ENCODE results near the gene RDH16.
A peak's percentile ranks its signal among the peaks of the same experiment; 100 is the strongest.
"Not testable (repeated sequence)": the region's sequence is repeated elsewhere in the genome, so short reads cannot be mapped to it uniquely, and the experiment has no call there.

RDH16 gene

DNA sequence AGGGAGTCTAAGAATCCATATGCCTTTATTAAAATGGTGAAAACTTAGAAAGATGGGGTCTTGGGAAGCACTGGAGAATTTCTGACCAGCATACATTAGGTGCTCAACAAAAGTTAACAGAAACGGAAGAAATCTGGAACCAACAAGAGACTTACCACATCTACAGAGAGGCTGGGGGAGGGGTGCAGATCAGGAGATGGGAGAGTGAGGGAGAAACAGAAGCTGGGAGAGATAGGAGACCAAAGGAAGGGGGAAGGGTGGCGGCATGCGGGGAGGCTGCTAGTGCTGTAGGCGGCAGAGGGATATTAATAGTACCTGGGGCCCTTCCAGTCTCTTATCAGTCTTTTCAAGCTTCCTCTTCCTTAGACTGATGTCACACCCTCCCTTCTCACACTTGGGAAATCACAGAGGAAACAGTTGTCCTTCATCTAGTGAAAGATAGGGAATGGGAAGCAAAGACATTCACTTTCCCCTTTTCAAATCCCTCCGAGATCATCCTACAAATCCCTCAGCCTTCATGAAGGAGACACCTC, 30.9 kb upstream of the RDH16 start:
- no peak overlapping the region for H3K4me3 ChIP-seq (ENCODE audit: low read length)
- TF ChIP-seq, protein P1, sequence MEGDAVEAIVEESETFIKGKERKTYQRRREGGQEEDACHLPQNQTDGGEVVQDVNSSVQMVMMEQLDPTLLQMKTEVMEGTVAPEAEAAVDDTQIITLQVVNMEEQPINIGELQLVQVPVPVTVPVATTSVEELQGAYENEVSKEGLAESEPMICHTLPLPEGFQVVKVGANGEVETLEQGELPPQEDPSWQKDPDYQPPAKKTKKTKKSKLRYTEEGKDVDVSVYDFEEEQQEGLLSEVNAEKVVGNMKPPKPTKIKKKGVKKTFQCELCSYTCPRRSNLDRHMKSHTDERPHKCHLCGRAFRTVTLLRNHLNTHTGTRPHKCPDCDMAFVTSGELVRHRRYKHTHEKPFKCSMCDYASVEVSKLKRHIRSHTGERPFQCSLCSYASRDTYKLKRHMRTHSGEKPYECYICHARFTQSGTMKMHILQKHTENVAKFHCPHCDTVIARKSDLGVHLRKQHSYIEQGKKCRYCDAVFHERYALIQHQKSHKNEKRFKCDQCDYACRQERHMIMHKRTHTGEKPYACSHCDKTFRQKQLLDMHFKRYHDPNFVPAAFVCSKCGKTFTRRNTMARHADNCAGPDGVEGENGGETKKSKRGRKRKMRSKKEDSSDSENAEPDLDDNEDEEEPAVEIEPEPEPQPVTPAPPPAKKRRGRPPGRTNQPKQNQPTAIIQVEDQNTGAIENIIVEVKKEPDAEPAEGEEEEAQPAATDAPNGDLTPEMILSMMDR (IDR thresholded peaks at IDR 0.05; ENCODE audit: insufficient read depth, low read depth, low read length, missing control alignments) = no peak
- no peak for DNase-seq (ENCODE audit: low read depth)

DNA sequence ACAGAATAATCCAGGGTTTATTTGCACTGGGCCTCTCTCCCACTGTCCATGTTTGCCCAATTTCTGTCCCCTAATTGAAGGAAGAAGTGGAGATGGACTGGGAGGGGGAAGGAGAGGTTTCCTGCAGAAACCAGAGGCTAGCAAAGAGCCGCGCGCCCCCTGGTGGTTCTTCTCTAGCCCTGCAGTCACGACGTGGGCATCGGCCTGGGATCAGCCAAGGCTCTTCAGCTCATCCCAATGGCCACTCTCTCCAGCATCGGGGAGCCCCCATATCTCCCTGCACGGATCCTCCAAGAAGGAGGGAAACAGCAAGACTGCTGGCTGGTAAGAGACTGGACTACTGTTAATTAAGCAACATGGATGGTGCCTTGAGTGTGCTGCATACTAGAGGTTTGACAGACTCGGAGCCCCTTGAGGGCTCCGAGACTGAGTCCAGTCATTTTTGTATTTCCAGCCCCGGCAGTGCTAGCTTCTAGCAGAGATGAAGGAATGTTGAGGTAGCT, 30.2 kb upstream of the RDH16 start:
- TF ChIP-seq, protein P1 (IDR thresholded peaks at IDR 0.05; ENCODE audit: insufficient read depth, low read depth, low read length, missing control alignments) = peak; percentile 94
- DNase-seq (ENCODE audit: low read depth) = peak; percentile 79
- no peak overlapping the region for H3K4me3 ChIP-seq (ENCODE audit: low read length)

DNA sequence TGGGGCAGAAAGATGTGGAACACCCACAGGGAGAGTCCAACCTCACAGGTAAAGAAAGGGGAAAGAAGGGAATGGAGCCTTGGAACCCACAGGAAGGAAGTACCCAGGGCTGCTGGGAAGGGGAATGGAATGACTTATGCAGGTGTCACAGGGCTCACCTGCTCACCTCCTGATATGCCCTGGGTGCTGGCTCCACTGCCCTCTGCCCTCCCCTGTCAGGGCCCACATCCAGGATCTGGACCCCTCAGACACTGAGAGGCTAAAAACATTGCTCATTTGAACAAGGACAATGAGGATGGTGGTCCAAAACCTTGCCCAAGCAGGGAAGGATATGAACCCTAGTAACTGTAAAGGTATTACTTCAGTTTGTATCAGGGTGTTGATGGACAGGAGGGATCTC, 29.6 kb upstream of the RDH16 start:
- DNase-seq (ENCODE audit: low read depth) = no peak
- TF ChIP-seq, protein P1 (IDR thresholded peaks at IDR 0.05; ENCODE audit: insufficient read depth, low read depth, low read length, missing control alignments) = no peak
- H3K4me3 ChIP-seq (ENCODE audit: low read length) = no peak overlapping the region

DNA sequence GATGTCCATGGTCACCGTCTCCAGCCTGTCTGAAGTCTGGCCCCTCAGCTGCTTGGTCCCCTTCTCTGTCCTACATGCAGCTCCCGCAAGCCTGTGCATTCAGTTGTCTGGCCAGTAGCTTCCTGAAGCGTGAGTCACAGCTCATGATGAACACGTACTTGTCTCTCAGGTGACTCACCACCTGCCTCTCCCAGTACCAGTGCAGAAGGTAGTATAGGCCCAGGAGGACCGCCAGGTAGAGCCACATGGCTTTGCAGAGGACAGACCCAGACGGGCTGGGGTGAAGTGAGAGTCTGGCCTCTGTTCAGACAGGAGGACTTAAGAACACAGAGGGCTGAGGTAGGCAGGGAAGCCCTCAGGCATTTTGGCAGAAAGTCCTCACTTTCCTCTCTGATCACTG, 28.3 kb upstream of the RDH16 start:
- peak; percentile 98 for DNase-seq (ENCODE audit: low read depth)
- TF ChIP-seq, protein P1 (IDR thresholded peaks at IDR 0.05; ENCODE audit: insufficient read depth, low read depth, low read length, missing control alignments) = peak; percentile 40
- H3K4me3 ChIP-seq (ENCODE audit: low read length) = not testable (repeated sequence)

DNA sequence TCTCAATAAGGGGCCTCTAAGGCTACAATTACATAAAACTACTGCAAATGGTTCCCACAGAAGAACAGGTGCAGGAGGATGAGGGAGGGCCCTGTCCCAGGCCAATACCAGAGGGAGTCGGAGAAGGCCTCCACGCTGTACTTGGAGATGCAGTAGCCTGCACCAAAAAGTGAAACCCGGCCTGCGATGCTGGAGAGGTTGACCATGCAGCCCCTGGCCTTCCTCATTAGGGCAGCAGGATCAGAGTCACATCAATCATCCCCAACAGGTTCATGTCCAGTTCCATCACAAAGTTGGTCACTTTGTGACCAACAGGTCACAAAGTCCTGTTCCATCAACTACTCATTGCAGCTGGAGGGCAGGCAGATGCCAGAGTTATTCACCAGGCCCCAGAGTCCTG, 26.0 kb upstream of the RDH16 start:
- H3K4me3 ChIP-seq (ENCODE audit: low read length) = no peak overlapping the region
- TF ChIP-seq, protein P1 (IDR thresholded peaks at IDR 0.05; ENCODE audit: insufficient read depth, low read depth, low read length, missing control alignments) = no peak
- DNase-seq (ENCODE audit: low read depth) = no peak

DNA sequence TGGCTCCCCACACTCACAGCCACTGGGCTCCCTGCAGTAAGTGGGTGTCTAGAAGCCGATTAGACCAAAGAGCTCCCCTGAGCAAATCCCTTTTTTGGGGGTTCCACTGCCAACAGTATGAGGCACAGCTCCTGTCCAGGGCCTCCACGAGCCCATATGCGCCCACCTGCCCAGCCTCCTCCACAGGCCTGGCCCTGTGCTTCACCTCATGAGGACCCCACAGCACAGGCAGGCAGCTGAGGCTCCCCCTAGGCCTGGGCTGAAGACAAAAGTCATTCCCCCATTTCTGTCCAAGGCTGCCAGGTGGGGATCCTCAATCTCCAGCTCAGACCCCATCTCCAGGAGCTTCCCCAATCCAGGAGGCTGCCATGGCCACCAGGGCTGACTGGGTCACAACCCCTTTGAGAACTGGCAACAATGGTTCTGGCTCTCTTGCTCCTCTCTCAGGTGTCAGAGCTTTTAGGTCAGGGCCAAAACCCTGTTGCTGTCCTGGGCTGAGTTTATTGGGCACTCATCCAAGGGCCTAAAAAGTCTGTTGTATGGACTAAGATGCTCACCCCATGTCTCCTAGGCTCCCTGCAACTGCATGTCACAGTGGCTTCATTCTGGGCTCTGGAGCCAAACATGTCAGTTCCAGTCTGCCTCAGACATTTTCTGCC, 25.3 kb upstream of the RDH16 start:
- not testable (repeated sequence) for DNase-seq (ENCODE audit: low read depth); H3K4me3 ChIP-seq (ENCODE audit: low read length)

DNA sequence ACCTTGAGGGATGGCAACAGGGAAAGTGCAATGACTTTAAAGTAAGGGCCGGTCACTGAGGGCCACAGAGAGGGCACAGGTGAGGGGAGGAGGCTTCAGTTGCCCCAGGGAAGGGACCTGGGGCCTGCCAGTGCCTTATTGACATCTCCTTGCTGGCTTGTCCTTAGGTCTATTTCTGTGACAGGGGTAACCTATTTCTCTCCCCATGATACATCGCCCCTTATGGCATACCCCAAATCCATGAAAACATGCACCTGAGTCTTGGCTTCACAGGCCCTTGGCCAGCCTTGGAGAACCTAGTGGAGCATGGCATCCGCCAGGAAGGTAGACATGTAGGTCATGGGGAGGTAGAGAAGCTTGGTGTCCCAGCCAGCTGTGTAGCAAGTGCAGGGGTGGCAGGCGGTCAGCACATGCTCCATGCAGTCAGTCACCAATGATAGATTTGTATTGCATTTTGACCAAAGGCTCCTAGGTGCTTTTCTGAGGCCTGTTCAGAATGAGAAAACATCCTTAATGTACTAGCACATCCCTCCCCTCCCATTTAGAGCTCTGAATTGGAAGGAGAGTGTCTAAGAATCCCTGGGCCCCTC, 23.6 kb upstream of the RDH16 start:
- TF ChIP-seq, protein P1 (IDR thresholded peaks at IDR 0.05; ENCODE audit: insufficient read depth, low read depth, low read length, missing control alignments) = no peak
- no peak overlapping the region for H3K4me3 ChIP-seq (ENCODE audit: low read length)
- no peak for DNase-seq (ENCODE audit: low read depth)

Data from epithelial cell of esophagus (primary cell).